Stimulated activated CD4-positive, alpha-beta T cell treated with anti-CD3 and anti-CD28 coated beads, Interleukin-15, amount 100 ng/mL, for 24 hours (primary cell): ENCODE measurements around the gene RGS14.
"Not testable (repeated sequence)": the region's sequence is repeated elsewhere in the genome, so short reads cannot be mapped to it uniquely, and the experiment has no call there.

ENCODE experiments used
- DNase-seq: peaks from one replicate; pipeline ENCODE4 v3.0.0-alpha.2; 2020

Gene RGS14

DNA sequence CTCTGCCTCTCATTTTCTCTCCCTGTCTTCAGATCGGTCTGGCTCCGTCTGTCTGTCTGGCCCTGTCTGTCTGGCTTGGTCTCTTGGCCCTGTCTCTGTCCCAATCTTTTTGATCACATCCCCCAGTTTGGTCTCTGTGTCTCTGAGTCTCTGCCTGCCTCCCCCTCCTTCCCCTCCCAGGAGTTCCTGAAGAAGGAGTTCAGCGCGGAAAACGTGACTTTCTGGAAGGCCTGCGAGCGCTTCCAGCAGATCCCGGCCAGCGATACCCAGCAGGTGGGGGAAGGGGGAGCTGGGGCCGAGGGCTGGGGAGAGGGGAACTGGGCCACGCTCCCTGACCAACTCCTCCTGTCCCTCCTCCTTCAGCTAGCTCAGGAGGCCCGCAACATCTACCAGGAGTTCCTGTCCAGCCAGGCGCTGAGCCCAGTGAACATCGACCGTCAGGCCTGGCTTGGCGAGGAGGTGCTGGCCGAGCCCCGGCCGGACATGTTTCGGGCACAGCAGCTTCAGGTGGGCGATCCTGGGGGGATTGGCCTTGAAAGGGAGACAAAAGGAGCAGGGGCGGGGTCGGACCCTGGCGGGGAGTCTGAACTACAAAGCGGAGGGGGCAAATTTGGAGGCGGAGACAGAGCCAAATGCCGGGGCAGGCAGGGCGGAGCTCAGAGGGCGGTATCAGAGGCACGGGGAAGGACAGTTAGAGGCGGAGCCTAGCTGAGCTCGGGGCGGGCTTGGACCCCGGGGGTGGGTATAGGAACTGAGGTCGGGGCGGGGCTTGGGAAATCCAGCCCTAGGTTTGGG, 9.0 kb downstream of the RGS14 start:
- peak; percentile 29 for DNase-seq

DNA sequence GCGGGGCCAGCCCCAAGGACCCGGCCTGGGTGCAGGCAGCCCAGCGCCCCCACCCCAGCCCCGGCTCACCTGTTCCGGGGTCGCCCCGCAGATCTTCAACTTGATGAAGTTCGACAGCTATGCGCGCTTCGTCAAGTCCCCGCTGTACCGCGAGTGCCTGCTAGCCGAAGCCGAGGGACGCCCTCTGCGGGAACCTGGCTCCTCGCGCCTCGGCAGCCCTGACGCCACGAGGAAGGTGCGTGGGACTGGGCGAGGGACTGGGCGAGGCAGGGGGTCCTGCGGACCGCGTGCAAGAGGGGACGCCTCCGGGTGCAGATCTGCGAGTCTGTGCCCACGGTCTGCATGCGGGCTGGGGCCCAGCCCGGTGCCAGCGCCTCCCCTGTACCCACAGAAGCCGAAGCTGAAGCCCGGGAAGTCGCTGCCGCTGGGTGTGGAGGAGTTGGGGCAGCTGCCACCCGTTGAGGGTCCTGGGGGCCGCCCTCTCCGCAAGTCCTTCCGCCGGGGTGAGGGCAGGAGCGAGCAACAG, 9.7 kb downstream of the RGS14 start:
- no peak for DNase-seq

DNA sequence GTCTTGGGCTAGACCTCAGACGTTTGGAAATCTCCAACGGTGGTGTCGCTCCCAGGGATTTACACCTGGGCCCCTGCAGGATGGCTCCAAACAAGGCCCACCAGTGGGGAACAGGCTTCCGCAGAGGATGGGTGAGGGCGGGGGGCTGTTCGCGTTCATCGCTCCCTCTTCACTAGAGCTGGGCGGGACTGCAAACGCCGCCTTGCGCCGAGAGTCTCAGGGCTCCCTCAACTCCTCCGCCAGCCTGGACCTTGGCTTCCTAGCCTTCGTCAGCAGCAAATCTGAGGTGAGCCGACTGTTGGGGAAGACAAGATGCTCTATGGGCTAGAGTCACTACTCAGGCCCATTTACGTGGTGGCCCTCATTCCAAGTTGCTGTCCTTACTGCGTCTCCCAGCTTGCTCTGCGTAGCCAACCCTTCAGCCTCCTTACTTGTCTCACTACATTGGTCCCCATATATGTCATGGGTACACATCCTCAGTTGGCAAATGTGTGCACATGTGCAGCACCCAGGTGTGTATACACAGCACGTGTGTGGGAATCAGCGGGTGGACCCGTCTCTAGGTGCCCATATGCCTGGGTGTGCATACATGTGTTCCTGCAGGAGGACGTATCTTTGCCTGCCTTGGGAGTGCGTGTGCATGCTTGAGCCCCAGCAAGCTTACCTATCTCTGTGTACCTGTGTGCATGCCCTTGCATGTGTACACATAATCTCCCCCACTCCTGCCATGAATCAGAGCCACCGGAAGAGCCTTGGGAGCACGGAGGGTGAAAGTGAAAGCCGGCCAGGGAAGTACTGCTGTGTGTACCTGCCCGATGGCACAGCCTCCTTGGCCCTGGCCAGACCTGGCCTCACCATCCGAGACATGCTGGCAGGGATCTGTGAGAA, 10.5 kb downstream of the RGS14 start:
- DNase-seq = no peak

DNA sequence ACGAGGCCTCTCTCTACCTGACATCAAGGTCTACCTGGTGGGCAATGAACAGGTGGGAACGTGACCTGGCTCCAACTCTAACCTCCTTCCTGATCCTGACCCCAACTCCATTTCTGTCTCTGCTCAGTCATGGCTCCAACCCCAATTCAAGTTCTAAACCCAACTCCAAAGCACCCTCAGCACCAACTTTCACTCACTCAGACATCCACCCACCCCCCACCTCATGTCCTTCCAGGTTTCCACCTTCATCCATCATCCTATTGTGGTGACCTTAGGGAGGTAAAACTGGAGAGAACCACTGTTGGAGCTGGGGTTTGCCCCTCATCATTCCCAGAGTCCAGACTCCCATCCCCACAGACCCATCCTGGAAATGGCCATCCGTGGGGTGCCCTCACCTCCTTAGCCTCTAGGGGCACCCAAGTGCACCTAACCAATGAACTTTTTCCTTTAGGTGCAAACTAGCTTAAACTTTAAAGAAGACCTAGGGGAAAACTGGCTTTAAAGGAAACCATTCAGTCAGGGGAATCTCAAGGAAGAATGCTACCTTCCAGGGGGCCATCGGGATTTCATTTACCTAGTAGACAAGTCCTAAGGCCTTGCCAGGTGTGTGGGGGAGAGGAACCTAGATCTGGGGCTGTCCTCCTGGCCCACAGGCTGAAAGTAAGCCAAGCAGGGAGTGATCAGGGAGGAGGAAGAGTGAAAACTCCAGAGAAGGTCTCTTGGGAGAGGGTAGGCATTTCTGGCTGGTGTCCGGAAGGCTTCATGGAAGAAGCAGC, 11.3 kb downstream of the RGS14 start:
- DNase-seq = peak; percentile 54

DNA sequence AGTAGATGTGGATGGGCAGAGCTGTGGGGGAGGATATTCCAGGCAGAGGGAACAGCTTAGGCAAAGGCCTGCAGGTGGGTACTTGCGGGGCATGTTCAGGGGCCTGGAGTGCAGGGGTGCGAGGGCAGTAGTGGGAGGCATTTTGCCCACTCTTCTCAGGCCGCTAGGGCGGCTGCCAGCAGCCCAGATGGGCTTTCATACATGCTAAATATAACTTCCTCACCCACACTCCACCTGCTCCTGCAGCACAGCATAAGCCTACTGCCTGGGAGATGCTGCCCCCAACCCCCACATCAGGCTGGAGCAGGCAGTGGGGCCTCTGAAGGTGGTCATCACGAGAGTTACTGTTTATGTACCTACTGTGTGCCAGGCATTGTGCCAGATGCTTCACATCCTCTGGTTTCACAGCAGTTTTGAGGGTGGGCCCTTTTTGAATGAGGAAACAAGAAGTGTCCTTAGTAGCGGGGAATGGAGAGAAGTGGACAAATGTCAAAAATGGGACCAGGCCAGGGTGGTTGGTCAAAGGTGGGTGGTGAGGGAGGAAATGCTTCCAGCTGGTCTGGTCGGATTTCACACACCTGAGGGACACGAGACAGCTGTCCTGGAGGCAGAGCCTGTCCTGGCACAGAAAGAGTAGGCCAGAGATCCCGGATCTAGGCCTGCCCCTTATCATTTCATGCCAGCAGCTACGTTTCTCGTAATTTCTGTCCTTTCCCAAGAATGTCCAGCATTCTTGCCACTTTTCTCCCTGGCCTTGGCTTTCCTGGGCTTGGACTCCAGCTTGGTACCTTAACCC, 12.1 kb downstream of the RGS14 start:
- no peak for DNase-seq

DNA sequence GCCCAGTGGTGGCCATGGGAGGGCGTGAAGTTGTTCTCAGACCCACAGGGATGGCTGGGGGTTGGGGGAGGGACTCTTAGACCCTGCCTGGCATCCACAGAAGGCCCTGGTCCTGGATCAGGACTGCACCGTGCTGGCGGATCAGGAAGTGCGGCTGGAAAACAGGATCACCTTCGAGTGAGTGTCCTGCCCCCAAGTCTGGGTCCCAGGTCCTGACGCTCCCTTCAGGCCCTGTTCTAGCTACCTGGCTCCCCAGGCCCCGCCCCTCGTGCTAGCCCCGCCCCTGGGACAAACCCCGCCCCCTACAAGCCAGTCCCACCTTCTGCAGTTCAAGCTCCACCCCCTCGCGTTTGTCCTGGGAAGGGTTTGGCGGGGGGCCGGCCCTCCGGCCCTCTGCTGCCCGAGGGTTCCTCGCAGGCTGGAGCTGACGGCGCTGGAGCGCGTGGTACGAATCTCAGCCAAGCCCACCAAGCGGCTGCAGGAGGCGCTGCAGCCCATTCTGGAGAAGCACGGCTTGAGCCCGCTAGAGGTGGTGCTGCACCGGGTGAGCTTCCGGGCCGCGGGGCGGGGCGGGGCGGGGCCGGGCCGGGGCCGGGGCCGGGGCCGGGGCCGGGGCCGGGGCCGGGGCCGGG, 12.9 kb downstream of the RGS14 start:
- peak; percentile 71 for DNase-seq

GRCh38 chr5:177371120-177372033, 13.7 kb downstream of the RGS14 start:
- no peak for DNase-seq

DNA sequence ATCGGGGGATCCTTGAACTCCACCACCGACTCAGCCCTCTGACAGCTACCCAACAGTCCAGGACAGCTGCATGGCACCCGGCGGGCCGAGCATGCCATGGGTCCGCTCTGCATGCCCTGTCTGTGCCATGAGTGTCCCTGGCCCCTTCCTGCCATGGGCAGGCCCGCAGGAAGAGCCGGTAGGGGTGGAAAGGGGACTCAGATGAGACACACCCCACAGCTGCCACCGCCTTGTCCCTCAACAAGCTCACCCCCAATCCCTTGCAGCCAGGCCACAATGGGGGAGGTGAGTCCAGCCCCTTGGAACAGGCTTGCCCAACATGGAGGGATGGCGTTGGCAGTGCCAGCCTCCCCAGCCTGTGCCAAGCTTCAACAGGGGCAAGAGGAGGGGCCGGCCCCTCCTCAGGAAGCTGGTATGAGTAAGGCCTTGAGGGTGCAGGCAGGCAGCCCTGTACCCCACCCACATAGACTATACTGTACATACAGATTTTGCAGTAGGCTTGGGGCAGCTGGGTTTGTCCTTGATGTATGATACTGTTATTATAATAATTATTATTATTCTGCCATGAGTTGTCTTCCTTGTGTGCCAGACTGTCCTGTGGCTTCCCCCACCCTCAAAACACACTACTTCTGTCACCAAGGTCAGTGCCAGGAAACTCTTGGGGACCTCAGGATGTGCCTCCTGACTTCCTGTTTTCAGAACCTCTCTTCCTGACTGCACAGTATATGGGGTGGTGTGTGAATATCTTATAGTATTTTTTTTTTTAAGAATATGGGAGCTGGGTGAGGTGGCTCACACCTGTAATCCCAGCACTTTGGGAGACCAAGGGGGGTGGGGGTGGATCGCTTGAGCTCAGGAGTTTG, 14.5 kb downstream of the RGS14 start:
- DNase-seq = peak; percentile 35

GRCh38 chr5:177372910-177373309, 15.2 kb downstream of the RGS14 start:
- peak; percentile 21 for DNase-seq

- DNase-seq = no peak
Measured at GRCh38 chr5:177373806-177374205, 16.1 kb downstream of the RGS14 start.

GRCh38 chr5:177374211-177374610, 16.5 kb downstream of the RGS14 start:
- DNase-seq = no peak

DNA sequence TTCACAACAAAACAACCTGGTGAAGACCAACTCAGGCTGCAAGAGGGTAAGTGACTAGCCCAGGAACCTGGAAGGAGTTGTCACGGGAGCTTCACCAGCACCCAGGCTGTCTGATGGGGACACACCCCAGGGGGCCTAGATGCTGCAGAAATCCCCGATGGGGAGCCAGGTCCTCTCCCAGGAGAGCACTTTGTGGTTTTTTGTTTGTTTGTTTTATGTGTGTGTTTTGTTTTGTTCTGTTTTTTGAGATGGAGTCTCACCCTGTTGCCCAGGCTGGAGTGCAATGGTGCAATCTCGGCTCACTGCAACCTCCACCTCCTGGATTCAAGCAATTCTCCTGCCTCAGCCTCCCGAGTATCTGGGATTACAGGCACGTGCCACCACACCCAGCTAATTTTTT, 17.8 kb downstream of the RGS14 start:
- not testable (repeated sequence) for DNase-seq

DNA sequence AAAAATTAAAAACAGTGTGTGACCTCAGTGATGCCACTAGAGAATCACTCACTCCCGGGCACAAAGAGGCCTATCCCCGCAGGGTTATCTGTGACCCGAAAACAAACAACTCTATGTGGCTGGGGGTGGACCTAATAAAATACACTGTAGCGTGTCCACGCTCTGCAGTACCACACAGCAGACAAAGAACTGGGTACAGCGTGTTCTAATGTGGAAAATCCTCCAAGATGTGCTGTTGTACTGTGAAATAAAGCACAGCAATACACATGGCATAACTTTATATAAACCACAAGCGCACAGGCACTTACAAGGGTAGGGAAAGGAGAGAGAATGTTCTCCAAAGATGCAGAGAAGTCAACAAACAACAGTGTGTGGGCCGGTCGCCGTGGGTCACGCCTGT, 18.4 kb downstream of the RGS14 start:
- no peak for DNase-seq

- no peak for DNase-seq
Measured at GRCh38 chr5:177377851-177378776, 20.4 kb downstream of the RGS14 start.

DNA sequence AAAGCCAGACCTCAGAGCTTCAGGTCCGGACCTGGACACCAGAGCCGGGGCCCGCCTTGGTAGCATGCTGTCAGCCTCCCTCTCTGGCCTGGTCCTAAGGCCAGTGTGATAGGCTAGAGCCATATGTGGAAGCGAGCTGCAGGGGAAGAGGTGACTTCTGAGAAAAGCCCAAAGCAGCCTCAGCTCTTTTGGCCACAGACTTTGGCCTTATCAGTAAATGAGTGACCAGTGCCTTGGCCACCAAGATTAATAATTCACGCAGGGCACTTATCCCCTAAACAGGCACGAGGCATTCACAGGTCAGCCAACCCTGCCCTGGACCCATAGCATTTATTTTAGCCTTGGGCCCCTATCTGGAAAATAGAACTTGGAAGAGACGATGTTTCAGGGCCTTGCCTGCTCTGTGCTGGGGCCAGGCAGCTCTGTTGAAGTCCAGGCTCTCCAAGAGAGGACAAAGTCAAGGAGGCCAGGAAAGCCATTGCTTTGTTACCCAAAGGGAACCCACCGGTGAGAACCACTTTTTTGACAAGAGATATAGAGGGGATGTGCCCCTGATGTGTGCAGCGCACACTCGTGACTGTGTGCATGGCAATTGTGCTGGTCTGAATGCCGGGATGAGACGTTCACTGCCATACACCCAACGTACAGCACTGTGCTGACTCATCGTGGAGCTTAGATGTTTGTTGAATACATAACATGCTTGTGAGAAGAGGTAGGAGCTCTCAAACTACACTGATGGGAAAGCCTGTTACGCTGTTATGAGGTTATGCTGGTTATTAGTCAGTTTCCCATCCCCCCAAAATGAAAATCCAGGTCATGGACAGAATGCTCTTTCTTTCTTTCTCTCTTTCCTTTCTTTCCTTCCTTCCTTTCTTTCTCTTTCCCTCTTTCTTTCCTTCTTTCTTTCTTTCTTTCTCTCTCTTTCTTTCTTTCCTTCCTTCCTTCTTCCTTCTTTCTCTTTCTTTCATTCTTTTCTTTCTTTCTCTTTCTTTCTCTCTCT, 21.5 kb downstream of the RGS14 start:
- peak; percentile 53 for DNase-seq

- no peak for DNase-seq
Measured at GRCh38 chr5:177380805-177381126, 23.0 kb downstream of the RGS14 start.

DNA sequence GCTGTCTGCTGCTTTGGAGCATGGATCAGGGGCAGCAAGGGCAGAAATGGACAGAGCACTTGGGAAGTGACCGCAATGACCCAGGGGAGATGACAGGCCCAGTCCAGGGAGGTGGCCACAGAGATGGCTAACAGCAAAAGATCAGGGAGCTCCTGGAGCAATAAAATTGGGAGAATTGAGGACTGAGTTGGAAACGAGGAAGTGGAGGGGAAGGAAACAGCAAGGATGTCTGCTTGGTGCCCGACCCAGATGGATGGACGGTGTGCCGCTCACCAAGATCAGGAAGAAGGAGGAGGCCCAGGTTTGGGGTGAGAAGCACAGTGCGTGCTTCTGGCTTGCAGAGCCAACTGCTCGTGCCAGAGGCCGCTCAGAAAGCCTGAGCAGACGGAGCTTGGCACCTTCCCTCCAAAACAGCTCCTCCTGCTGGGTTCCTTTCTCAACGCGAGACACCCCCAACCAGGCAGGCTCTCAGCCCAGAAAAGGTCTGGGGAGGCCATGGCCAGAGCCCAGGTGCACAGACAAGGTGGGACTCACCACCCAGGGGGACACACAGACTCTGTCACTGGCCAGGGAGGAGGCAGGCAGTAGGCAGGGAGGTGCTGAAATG, 24.8 kb downstream of the RGS14 start:
- peak; percentile 45 for DNase-seq
